Natural killer cell (primary cell): Measurements from ENCODE around the gene GRIK1. TPM values are rescaled to one million over a fixed set of nuclear protein-coding genes. Genes with fewer than 3 reads are reported as not detected.

Experiments
- ATAC-seq, 3 donors: fragments of 150-1000 bp in 2 of 3; fragments of 200-7000 bp in 1 of 3; cut with Tn5 transposase; 1 replicate in 1 of 3; 2 replicates in 2 of 3; pipeline ENCODE4 v1.10.0; 2021; ENCODE audit warnings: mild to moderate bottlenecking in 2 of 3, moderate library complexity in 2 of 3
- DNase-seq, 2 donors: peaks; one replicate each; pipeline versions ENCODE4 v3.0.0 to v3.0.0-alpha.2; 2013 to 2021; ENCODE audit warnings: mixed read lengths in 1 of 2
- H3K27ac ChIP-seq: one replicate; pipeline ENCODE4 v1.5.1; 2013; ENCODE audit warnings: mild to moderate bottlenecking, low read length
- H3K27me3 ChIP-seq: one replicate; pipeline ENCODE4 v1.6.1; 2013; ENCODE audit warnings: low read length; ENCODE audit not compliant: control insufficient read depth, insufficient read depth
- H3K36me3 ChIP-seq: one replicate; pipeline ENCODE4 v1.6.1; 2013; ENCODE audit warnings: low read length; ENCODE audit not compliant: control insufficient read depth, insufficient read depth
- H3K4me1 ChIP-seq: one replicate; pipeline ENCODE4 v1.6.1; 2013; ENCODE audit warnings: low read length; ENCODE audit not compliant: control insufficient read depth, insufficient read depth
- H3K4me3 ChIP-seq: one replicate; pipeline ENCODE4 v1.5.1; 2013; ENCODE audit warnings: low read length
- H3K9me3 ChIP-seq: one replicate; pipeline ENCODE4 v1.6.1; 2013; ENCODE audit warnings: low read length; ENCODE audit not compliant: control insufficient read depth, insufficient read depth
- H3K27ac Mint-ChIP-seq, 2 donors: one replicate each; pipeline ENCODE4 v1.8.0; 2022; ENCODE audit warnings: mild to moderate bottlenecking in 2 of 2, mixed read lengths in 2 of 2, moderate library complexity in 1 of 2
- H3K27me3 Mint-ChIP-seq, 2 donors: one replicate each; pipeline ENCODE4 v1.8.0; 2022; ENCODE audit warnings: low read depth in 2 of 2, mixed read lengths in 2 of 2
- H3K36me3 Mint-ChIP-seq: one replicate; pipeline ENCODE4 v1.8.0; 2022; ENCODE audit warnings: mixed read lengths
- H3K4me1 Mint-ChIP-seq, 2 donors: one replicate each; pipeline ENCODE4 v1.8.0; 2022; ENCODE audit warnings: mixed read lengths in 2 of 2
- H3K4me3 Mint-ChIP-seq: one replicate; pipeline ENCODE4 v1.8.0; 2022; ENCODE audit warnings: mild to moderate bottlenecking, moderate library complexity, mixed read lengths
- H3K9me3 Mint-ChIP-seq, 2 donors: one replicate each; pipeline ENCODE4 v1.8.0; 2022; ENCODE audit warnings: mixed read lengths in 2 of 2
- CTCF ChIP-seq: fragments of 200-600 bp; IDR thresholded peaks from one replicate; pipeline ENCODE4 v1.8.0; 2022; ENCODE audit warnings: antibody characterized with exemption
- WGBS: methylation state at CpG from one replicate; pipeline ENCODE4 v1.1.7; 2013; ENCODE audit warnings: missing lambda C conversion rate; ENCODE audit not compliant: insufficient coverage; 5-methylcytosine and 5-hydroxymethylcytosine counted together
- intact Hi-C: fragments of 100-400 bp; cut with micrococcal nuclease; formaldehyde crosslinking; loops from one replicate; pipeline ENCODE4 v1.14.2; 2022
- total RNA-seq, 4 donors: library from RNA; stranded (reverse); fragments of 120-200 nt in 1 of 4; gene quantifications; one replicate each; pipeline versions ENCODE4 v1.2.3 to v1.2.4, GENCODE V29; 2013 to 2022

The GRIK1 gene
- total RNA-seq, 3 donors from 2014 or later (not counting 1 experiment from before 2014, with no cell fraction given): not detected

GRCh38 chr21:29817450-29817849, 122.3 kb downstream of the GRIK1 start:
- Histone ChIP-seq H3K9me3 (no peaks in the 10 kb centered on the region), H3K4me3 (no peak overlapping the region), H3K36me3 (no peaks in the 10 kb centered on the region), H3K27me3 (no peaks in the 10 kb centered on the region), H3K27ac (no peak overlapping the region), H3K4me1 (no peaks in the 10 kb centered on the region)
- Mint-ChIP-seq H3K9me3 (peaks cover 2 to 8% of the 10 kb centered on the region in 2 donors), H3K4me3 (no peak overlapping the region), H3K27ac (no peak overlapping the region), H3K4me1 (no peaks in the 10 kb centered on the region), H3K27me3 (no peaks in the 10 kb centered on the region), H3K36me3 (no peaks in the 10 kb centered on the region)
- intact Hi-C loops: no loop called here
- 92% methylated on average over 3 of the region's 3 CpGs for WGBS
- TF ChIP-seq CTCF: no peak
- no peak for ATAC-seq
- DNase-seq: no peak

GRCh38 chr21:29812947-29813346, 126.8 kb downstream of the GRIK1 start:
- Histone ChIP-seq H3K9me3 (no peaks in the 10 kb centered on the region), H3K4me3 (no peak overlapping the region), H3K27me3 (no peaks in the 10 kb centered on the region), H3K4me1 (no peaks in the 10 kb centered on the region), H3K27ac (no peak overlapping the region), H3K36me3 (no peaks in the 10 kb centered on the region)
- Mint-ChIP-seq H3K27ac (no peak overlapping the region), H3K36me3 (no peaks in the 10 kb centered on the region), H3K4me3 (no peak overlapping the region), H3K27me3 (no peaks in the 10 kb centered on the region), H3K9me3 (peaks cover 2 to 5% of the 10 kb centered on the region in 2 donors), H3K4me1 (no peaks in the 10 kb centered on the region)
- 92% methylated on average over 3 of the region's 3 CpGs for WGBS
- TF ChIP-seq CTCF: no peak
- ATAC-seq (no peak), DNase-seq (no peak)
- intact Hi-C loops: no loop called here

- Mint-ChIP-seq H3K27me3 (no peaks in the 10 kb centered on the region), H3K27ac (no peak overlapping the region), H3K9me3 (peaks cover 2 to 3% of the 10 kb centered on the region in 2 donors), H3K4me1 (no peaks in the 10 kb centered on the region), H3K36me3 (no peaks in the 10 kb centered on the region), H3K4me3 (no peak overlapping the region)
- 91% methylated on average over 4 of the region's 4 CpGs for WGBS
- Histone ChIP-seq H3K36me3 (no peaks in the 10 kb centered on the region), H3K9me3 (no peaks in the 10 kb centered on the region), H3K4me1 (no peaks in the 10 kb centered on the region), H3K4me3 (no peak overlapping the region), H3K27ac (no peak overlapping the region), H3K27me3 (no peaks in the 10 kb centered on the region)
- ATAC-seq (no peak), DNase-seq (no peak)
- intact Hi-C loops: no loop called here
- no peak for TF ChIP-seq CTCF
These were observed 128.9 kb downstream of the GRIK1 start for GRCh38 chr21:29810871-29811270.

- Mint-ChIP-seq H3K36me3 (no peaks in the 10 kb centered on the region), H3K27me3 (no peaks in the 10 kb centered on the region), H3K9me3 (peaks cover 0 to 3% of the 10 kb centered on the region in 2 donors), H3K4me1 (no peaks in the 10 kb centered on the region), H3K27ac (no peak overlapping the region), H3K4me3 (no peak overlapping the region)
- intact Hi-C loops: no loop called here
- Histone ChIP-seq H3K27ac (no peak overlapping the region), H3K4me1 (no peaks in the 10 kb centered on the region), H3K27me3 (no peaks in the 10 kb centered on the region), H3K36me3 (no peaks in the 10 kb centered on the region), H3K4me3 (no peak overlapping the region), H3K9me3 (no peaks in the 10 kb centered on the region)
- DNase-seq (no peak), ATAC-seq (no peak)
- no peak for TF ChIP-seq CTCF
- WGBS: 81% methylated on average over 2 of the region's 2 CpGs
These were observed 131.6 kb downstream of the GRIK1 start for GRCh38 chr21:29808153-29808552.
